Testis (tissue), 2 donors: ENCODE data around the gene NCEH1.

Experiments
- CTCF ChIP-seq, 3 experiments: fragments of 450-650 bp in 2 of 3; fragments of 200-600 bp in 1 of 3; sonication (generic) in 1 of 3; IDR thresholded peaks; one replicate each; pipeline ENCODE4 v1.5.1; 2016 to 2019; ENCODE audit warnings: antibody characterized with exemption in 3 of 3, mild to moderate bottlenecking in 2 of 3, moderate library complexity in 1 of 3
- POLR2A ChIP-seq: fragments of 450-650 bp; IDR thresholded peaks from one replicate; pipeline ENCODE4 v1.6.1; 2017; ENCODE audit warnings: antibody characterized with exemption, mild to moderate bottlenecking, moderate library complexity

GRCh38 chr3:172648747-172649146 is 62.1 kb downstream of the NCEH1 start:
- TF ChIP-seq POLR2A (no peak), CTCF (IDR thresholded peaks at IDR 0.05) (no peak)
